HG02588 (cell line): ENCODE data around the gene PRR20E.
"Not testable (repeated sequence)": the region's sequence is repeated elsewhere in the genome, so short reads cannot be mapped to it uniquely, and the experiment has no call there.

ENCODE experiments used
- ATAC-seq: cut with Tn5 transposase; IDR thresholded peaks from one replicate; pipeline ENCODE4 v1.9.1; 2021; ENCODE audit warnings: mild to moderate bottlenecking, moderate library complexity; ENCODE audit not compliant: unreplicated experiment

The PRR20E gene

DNA sequence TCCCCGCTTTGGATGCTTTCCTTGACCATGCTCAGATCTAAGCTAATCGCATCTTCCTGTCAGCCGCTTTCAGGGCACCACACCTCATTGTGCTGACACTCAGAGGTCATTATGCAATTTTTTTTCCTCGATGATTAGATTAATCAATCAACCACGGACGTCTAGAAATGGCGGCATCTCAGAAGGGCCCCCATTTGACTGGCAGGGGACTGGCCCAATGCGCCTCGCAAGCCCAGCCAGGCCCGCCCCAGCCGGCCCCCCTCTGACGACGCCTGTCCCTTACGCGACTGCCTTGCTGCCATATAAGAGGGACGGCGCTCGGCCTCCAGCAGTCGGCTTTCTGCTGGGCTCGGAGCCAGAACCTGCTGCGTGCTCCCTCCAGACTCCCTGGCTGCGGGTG, at the start of gene PRR20E:
Gene PRR20E (plus strand): TSS at position 301 of the 400 bp plus-strand sequence. CDS start 387 bp downstream, outside the sequence.
- ATAC-seq, result not testable (repeated sequence)

DNA sequence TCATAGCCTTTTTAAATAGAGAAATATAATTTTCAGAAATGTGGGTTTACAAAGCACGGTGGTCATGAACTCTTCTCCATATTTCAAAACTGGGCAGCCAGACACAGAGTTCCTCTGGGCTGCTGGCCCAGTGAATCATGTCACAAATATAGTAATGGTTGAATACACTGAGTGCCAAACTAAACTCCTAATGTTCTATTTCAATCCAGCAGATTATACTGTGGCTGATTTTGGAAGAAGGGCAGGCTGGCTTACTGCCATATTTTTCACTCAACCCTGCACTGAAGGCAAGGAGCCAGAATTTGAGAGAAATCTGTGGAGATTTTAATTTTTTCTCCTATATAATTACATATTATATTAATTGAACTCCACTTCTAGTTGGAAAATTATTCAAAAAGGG, 43.3 kb upstream of the PRR20E start:
- no peak for ATAC-seq

DNA sequence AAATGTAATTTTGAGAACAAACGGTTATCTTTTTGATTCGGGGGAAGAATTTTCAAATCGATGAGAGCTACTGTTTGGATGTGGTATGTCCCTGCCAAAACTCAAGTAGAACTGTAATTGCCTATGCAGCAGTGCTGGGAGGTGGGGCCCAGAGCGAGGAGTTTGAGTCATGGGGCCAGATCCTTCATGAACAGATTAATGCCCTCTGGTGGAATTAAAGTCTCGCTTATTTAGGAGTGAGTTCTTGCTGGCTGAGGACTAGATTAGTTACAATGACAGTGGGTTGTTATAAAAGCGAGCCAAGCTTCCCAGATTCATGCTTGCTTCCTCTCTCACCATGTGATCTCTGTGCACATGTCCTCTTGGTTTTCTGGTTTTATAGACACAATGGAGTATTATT, 38.1 kb upstream of the PRR20E start:
- no peak for ATAC-seq

DNA sequence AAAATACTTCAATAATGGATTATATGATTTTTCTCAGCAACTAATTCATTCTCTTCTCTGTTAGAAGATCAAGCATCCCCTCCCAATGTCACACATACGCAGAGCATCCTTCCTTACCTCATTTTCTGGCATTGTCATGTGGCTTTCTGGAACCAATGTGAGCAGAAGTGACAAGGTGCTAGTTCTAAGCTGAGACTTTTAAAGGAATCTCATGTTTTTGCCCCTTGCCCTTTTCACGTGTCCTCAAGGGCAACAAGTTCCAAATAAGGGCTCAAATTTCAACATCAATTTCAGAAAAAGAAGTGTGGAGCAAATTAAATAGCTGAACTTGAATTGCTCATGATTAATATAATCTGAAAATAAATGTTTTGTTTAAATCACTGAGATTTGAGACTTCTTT, 30.9 kb upstream of the PRR20E start:
- ATAC-seq, result no peak

DNA sequence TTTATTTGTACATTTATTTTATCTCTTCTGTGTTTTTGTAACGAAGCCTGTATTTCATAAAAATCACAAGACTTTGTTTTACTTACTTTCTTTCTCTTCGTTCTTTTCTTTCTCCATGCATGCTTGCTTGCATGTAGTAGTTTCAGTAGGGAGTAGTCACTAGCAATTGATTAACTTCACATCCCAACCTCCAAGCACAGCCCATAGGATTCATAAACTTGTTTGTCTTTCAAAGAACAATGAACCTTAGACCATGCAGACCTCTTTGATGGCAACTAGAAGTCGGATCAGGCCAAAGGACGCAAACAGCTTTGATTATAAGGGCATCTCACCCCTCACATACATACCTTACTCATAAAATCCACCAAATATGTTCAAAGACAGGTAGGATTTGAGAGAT, 29.4 kb upstream of the PRR20E start:
- ATAC-seq, result no peak

DNA sequence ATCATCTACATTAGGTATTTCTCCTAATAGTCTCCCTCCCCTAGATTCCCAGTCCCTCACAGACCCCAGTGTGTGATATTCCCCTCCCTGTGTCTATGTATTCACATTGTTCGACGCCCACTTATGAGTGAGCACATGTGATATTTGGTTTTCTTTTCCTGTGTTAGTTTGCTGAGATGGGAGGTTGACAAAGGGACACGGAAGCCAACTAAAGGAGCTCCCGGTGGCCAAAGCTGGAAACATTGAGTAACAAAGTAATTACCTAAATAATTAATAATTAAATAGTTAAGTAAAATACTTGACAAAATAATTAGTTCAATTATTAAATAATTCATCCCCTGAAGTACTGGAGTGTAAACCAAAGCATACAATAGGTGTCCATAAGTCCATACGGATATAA, 28.0 kb upstream of the PRR20E start:
- no peak for ATAC-seq

DNA sequence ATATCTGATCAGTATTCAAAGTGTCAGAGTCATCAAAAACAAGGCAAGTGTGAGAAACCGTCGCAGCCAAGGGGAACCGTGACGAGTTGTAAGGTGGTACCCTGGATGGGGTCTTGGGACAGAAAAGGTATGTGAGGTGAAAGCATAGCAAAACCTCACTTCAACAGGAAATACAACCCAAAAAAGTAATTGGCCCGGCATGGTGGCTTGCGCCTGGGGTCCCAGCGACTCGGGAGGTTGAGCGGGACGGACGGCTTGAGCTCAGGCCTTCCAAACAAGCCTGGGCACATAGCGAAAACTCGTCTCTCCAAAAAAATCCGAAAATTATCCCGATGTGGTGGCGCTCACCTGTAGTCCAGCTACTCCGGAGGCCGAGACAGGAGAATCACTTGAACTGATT, 27.2 kb upstream of the PRR20E start:
- ATAC-seq, result not testable (repeated sequence)

DNA sequence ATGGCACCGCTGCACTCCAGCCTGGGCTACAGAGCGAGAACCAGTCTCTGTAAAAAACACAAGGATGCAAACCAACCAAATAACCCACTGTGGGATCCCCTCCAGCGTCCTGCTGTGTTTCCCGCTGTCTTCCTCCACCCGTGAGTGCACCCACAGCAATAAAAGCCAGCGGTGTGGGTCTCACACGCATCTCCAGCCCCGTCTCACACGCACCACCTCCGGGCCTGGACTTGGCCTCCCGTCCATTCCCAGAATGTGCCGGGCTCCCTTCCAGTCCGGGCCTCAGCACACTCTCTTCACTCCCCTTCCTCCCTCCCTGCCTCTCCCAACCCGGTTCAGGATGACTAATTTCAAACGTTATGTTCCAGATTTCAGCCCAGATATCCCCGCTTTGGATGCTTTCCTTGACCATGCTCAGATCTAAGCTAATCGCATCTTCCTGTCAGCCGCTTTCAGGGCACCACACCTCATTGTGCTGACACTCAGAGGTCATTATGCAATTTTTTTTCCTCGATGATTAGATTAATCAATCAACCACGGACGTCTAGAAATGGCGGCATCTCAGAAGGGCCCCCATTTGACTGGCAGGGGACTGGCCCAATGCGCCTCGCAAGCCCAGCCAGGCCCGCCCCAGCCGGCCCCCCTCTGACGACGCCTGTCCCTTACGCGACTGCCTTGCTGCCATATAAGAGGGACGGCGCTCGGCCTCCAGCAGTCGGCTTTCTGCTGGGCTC, 26.6 kb upstream of the PRR20E start, which contains the start of gene PRR20A:
Gene PRR20A (plus strand): TSS at position 684 of the 734 bp plus-strand sequence. CDS start 387 bp downstream, outside the sequence.
- ATAC-seq, result not testable (repeated sequence)

DNA sequence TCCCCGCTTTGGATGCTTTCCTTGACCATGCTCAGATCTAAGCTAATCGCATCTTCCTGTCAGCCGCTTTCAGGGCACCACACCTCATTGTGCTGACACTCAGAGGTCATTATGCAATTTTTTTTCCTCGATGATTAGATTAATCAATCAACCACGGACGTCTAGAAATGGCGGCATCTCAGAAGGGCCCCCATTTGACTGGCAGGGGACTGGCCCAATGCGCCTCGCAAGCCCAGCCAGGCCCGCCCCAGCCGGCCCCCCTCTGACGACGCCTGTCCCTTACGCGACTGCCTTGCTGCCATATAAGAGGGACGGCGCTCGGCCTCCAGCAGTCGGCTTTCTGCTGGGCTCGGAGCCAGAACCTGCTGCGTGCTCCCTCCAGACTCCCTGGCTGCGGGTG, 19.8 kb upstream of the PRR20E start, which contains the start of gene PRR20B:
Gene PRR20B (plus strand): TSS at position 301 of the 400 bp plus-strand sequence. CDS start 387 bp downstream, outside the sequence.
- ATAC-seq, result not testable (repeated sequence)

DNA sequence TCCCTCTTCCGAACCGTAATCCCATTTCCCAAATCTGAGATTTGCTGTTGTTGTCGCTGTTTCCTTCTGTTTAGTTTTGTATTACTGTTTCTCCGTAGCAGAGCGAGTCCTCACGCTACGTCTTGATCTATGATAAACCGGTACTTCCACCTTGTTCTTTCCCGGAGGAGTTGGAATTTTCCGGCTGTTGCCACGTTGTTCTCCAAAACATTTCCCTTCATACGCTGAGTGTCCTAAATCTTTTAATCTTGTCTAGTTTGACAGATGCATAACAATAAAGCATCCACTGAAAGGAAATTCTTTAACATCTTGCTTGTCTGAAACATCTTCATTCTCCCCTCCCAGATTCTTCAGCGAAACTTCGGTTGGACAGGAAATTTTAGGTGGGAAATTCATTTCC, 18.9 kb upstream of the PRR20E start:
- ATAC-seq, result not testable (repeated sequence)

DNA sequence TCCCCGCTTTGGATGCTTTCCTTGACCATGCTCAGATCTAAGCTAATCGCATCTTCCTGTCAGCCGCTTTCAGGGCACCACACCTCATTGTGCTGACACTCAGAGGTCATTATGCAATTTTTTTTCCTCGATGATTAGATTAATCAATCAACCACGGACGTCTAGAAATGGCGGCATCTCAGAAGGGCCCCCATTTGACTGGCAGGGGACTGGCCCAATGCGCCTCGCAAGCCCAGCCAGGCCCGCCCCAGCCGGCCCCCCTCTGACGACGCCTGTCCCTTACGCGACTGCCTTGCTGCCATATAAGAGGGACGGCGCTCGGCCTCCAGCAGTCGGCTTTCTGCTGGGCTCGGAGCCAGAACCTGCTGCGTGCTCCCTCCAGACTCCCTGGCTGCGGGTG, 13.2 kb upstream of the PRR20E start, which contains the start of gene PRR20C:
Gene PRR20C (plus strand): TSS at position 301 of the 400 bp plus-strand sequence. CDS start 387 bp downstream, outside the sequence.
- ATAC-seq, result not testable (repeated sequence)

DNA sequence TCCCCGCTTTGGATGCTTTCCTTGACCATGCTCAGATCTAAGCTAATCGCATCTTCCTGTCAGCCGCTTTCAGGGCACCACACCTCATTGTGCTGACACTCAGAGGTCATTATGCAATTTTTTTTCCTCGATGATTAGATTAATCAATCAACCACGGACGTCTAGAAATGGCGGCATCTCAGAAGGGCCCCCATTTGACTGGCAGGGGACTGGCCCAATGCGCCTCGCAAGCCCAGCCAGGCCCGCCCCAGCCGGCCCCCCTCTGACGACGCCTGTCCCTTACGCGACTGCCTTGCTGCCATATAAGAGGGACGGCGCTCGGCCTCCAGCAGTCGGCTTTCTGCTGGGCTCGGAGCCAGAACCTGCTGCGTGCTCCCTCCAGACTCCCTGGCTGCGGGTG, 6.7 kb upstream of the PRR20E start, which contains the start of gene PRR20D:
Gene PRR20D (plus strand): TSS at position 301 of the 400 bp plus-strand sequence. CDS start 387 bp downstream, outside the sequence.
- not testable (repeated sequence) for ATAC-seq

DNA sequence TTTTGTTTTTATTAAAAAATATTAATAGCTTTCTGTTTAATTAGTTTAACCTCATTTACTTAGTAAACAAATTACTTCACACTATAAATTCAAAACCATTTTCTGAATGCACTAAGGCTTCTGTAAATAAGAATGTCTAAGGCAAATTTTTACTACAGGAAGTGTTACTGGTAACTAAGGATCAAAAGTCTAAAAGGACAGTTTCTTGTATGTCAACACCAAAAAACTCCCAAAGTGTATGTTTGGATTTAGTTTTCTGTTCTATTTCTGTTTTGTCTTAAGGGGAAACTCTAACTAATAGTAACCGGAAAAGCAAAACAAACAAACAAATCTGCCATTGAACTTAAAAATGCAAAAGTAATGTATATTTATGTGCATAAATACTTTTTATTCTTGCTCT, 24.7 kb downstream of the PRR20E start:
- no peak for ATAC-seq

DNA sequence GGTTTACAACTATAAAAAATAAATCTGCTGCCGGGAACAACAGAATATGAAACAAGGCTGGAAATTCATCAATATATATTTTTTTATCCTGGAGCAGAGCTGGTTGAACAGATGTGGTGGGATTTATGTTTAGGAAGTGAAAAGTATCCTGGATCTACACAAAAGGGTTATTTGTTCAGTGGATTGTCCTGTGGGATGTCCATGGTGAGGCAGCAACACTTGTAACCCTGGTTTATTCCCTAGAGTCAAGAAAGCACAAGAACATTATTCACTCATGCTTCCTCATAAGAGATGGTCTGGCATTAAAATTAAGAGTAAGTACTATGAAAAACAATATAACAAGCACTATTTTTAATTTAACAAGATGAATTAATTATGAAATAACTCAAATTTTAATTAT, 46.0 kb downstream of the PRR20E start:
- ATAC-seq, result no peak
